ENCODE data around the gene COL27A1.

DNA sequence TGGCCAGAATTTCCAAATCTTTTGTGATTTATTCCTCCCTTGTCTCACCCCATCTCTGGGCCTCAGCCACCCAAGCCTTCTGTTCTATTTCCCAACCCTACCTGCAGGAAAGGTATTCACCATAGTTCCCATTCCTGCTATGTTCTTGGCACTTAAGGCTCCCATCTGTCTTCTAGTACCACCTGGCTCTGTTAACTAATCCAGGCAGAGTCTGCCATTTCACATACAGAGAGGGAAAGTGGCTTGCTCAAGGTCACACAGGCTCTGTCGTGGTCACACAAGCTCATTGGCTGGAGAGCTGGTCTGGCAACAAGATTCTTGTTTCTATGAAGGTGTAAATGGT, 35.2 kb downstream of the COL27A1 start:
- TF ChIP-seq, protein P1, sequence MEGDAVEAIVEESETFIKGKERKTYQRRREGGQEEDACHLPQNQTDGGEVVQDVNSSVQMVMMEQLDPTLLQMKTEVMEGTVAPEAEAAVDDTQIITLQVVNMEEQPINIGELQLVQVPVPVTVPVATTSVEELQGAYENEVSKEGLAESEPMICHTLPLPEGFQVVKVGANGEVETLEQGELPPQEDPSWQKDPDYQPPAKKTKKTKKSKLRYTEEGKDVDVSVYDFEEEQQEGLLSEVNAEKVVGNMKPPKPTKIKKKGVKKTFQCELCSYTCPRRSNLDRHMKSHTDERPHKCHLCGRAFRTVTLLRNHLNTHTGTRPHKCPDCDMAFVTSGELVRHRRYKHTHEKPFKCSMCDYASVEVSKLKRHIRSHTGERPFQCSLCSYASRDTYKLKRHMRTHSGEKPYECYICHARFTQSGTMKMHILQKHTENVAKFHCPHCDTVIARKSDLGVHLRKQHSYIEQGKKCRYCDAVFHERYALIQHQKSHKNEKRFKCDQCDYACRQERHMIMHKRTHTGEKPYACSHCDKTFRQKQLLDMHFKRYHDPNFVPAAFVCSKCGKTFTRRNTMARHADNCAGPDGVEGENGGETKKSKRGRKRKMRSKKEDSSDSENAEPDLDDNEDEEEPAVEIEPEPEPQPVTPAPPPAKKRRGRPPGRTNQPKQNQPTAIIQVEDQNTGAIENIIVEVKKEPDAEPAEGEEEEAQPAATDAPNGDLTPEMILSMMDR (IDR thresholded peaks at IDR 0.05), result no peak
- no peak for TF ChIP-seq POLR2AphosphoS5 (IDR thresholded peaks at IDR 0.05)
- no peak for TF ChIP-seq POLR2A (IDR thresholded peaks at IDR 0.05)

All from prostate gland (tissue), 2 donors.